Left ventricle myocardium inferior (tissue), 1 donor: ENCODE results near the gene JAKMIP1. TPM values are rescaled to one million over a fixed set of nuclear protein-coding genes. Genes with fewer than 3 reads are reported as not detected.

Experiments
- DNase-seq: peaks from one replicate; pipeline ENCODE4 v3.0.0-alpha.2; 2020
- H3K27ac ChIP-seq: fragments of 200-600 bp; replicated peaks from 2 replicates; pipeline ENCODE4 v1.8.0; 2021
- H3K27me3 ChIP-seq: fragments of 200-600 bp; 2 replicates; pipeline ENCODE4 v1.8.0; 2021; ENCODE audit warnings: low read depth
- H3K36me3 ChIP-seq: fragments of 200-600 bp; 2 replicates; pipeline ENCODE4 v1.8.0; 2021
- H3K4me1 ChIP-seq: fragments of 200-600 bp; 2 replicates; pipeline ENCODE4 v1.8.0; 2021
- H3K4me3 ChIP-seq: fragments of 200-600 bp; 2 replicates; pipeline ENCODE4 v1.8.0; 2021; ENCODE audit warnings: mild to moderate bottlenecking, moderate library complexity
- H3K9me3 ChIP-seq: fragments of 200-600 bp; replicated peaks from 2 replicates; pipeline ENCODE4 v1.8.0; 2021
- CTCF ChIP-seq: fragments of 200-600 bp; IDR thresholded peaks from 2 replicates; pipeline ENCODE4 v1.8.0; 2021; ENCODE audit warnings: antibody characterized with exemption, mild to moderate bottlenecking, borderline replicate concordance
- intact Hi-C: fragments of 100-400 bp; cut with micrococcal nuclease; formaldehyde crosslinking; loops from one replicate; pipeline ENCODE4 v1.11.0; 2022
- total RNA-seq: library from RNA; stranded (reverse); fragmentation: NEBNext Ultra II Directional; extraction: Animal tissue kit (Norgen Biotek cat#: 25700); gene quantifications from one replicate; pipeline ENCODE4 v1.2.1, GENCODE V29; 2021
- donor health status: DM: no; HTN: yes; CAD: no; lungs with severe emphysema.

JAKMIP1 gene
- total RNA-seq, 1 donor from 2014 or later = not detected

- Histone ChIP-seq H3K9me3 (no peaks in the 10 kb centered on the region), H3K4me3 (no peak overlapping the region), H3K27me3 (peaks cover 65% of the 10 kb centered on the region), H3K36me3 (no peaks in the 10 kb centered on the region), H3K27ac (no peak overlapping the region), H3K4me1 (no peaks in the 10 kb centered on the region)
- no peak for TF ChIP-seq CTCF
- intact Hi-C loops = no loop called here
- no peak for DNase-seq
These were observed 35.7 kb upstream of the JAKMIP1 start for GRCh38 chr4:6235901-6236640.

- no peaks in the 10 kb centered on the region for H3K36me3 ChIP-seq
- H3K27me3 ChIP-seq = peaks cover 54% of the 10 kb centered on the region
- H3K9me3 ChIP-seq = no peaks in the 10 kb centered on the region
- no peak for DNase-seq
- H3K4me3 ChIP-seq = no peak overlapping the region
- H3K27ac ChIP-seq = no peak overlapping the region
- no peak for TF ChIP-seq CTCF
- intact Hi-C loops = no loop called here
- no peaks in the 10 kb centered on the region for H3K4me1 ChIP-seq
These were observed 34.7 kb upstream of the JAKMIP1 start for GRCh38 chr4:6235012-6235411.

- DNase-seq = no peak
- Histone ChIP-seq H3K27ac (no peak overlapping the region), H3K4me1 (no peaks in the 10 kb centered on the region), H3K36me3 (no peaks in the 10 kb centered on the region), H3K27me3 (peaks cover 43% of the 10 kb centered on the region), H3K9me3 (no peaks in the 10 kb centered on the region), H3K4me3 (no peak overlapping the region)
- TF ChIP-seq CTCF = no peak
- intact Hi-C loops = no loop called here
These were observed 33.6 kb upstream of the JAKMIP1 start for GRCh38 chr4:6233929-6234328.

GRCh38 chr4:6232836-6233785, 32.8 kb upstream of the JAKMIP1 start:
- no peak overlapping the region for H3K4me3 ChIP-seq
- intact Hi-C loops = no loop called here
- H3K4me1 ChIP-seq = no peaks in the 10 kb centered on the region
- H3K9me3 ChIP-seq = no peaks in the 10 kb centered on the region
- no peak for DNase-seq
- H3K27ac ChIP-seq = no peak overlapping the region
- H3K36me3 ChIP-seq = no peaks in the 10 kb centered on the region
- no peak for TF ChIP-seq CTCF
- H3K27me3 ChIP-seq = peaks cover 41% of the 10 kb centered on the region

- Histone ChIP-seq H3K4me1 (no peaks in the 10 kb centered on the region), H3K27me3 (peaks cover 45% of the 10 kb centered on the region), H3K4me3 (no peak overlapping the region), H3K27ac (no peak overlapping the region), H3K36me3 (no peaks in the 10 kb centered on the region), H3K9me3 (no peaks in the 10 kb centered on the region)
- intact Hi-C loops = no loop called here
- DNase-seq = no peak
- no peak for TF ChIP-seq CTCF
These were observed 31.4 kb upstream of the JAKMIP1 start for GRCh38 chr4:6231663-6232165.
